ENCODE results near the gene KDM4B.

Gene KDM4B

GRCh38 chr19:5127717-5128116, 158.8 kb downstream of the KDM4B start:
- TF ChIP-seq CTCF (IDR thresholded peaks at IDR 0.05; ENCODE audit: insufficient read depth, low read length): no peak
- no peak for TF ChIP-seq SPI1 (IDR thresholded peaks at IDR 0.05; ENCODE audit: borderline replicate concordance, low read depth)
- TF ChIP-seq REST (IDR thresholded peaks at IDR 0.05; ENCODE audit: insufficient replicate concordance, low read depth): no peak
- TF ChIP-seq POLR2AphosphoS5 (IDR thresholded peaks at IDR 0.05; ENCODE audit: low read depth): no peak
- no peak for TF ChIP-seq GABPA (IDR thresholded peaks at IDR 0.05; ENCODE audit: low read depth)
- no peak for DNase-seq (ENCODE audit: low read depth in 1 of 2, low spot score in 1 of 2)
- Histone ChIP-seq H3K27ac (replicated peaks) (no peak overlapping the region), H3K27me3 (ENCODE audit: insufficient read depth, poor library complexity, severe bottlenecking) (no peaks in the 10 kb centered on the region), H3K4me3 (replicated peaks; ENCODE audit: insufficient read depth, low read length) (no peak overlapping the region)

- TF ChIP-seq REST (IDR thresholded peaks at IDR 0.05; ENCODE audit: insufficient replicate concordance, low read depth) (no peak), CTCF (IDR thresholded peaks at IDR 0.05; ENCODE audit: insufficient read depth, low read length) (no peak), GABPA (IDR thresholded peaks at IDR 0.05; ENCODE audit: low read depth) (no peak)
- H3K4me3 ChIP-seq (replicated peaks; ENCODE audit: insufficient read depth, low read length): no peak overlapping the region
- H3K27me3 ChIP-seq (ENCODE audit: insufficient read depth, poor library complexity, severe bottlenecking): no peaks in the 10 kb centered on the region
- no peak for DNase-seq (ENCODE audit: low read depth in 1 of 2, low spot score in 1 of 2)
- H3K27ac ChIP-seq (replicated peaks): no peak overlapping the region
These were observed 159.5 kb downstream of the KDM4B start for GRCh38 chr19:5128251-5128935.

- no peak for DNase-seq (ENCODE audit: low read depth in 1 of 2, low spot score in 1 of 2)
- H3K4me3 ChIP-seq (replicated peaks; ENCODE audit: insufficient read depth, low read length): no peak overlapping the region
- H3K27ac ChIP-seq (replicated peaks): no peak overlapping the region
- TF ChIP-seq GABPA (IDR thresholded peaks at IDR 0.05; ENCODE audit: low read depth): no peak
- no peak for TF ChIP-seq SPI1 (IDR thresholded peaks at IDR 0.05; ENCODE audit: borderline replicate concordance, low read depth)
- no peak for TF ChIP-seq REST (IDR thresholded peaks at IDR 0.05; ENCODE audit: insufficient replicate concordance, low read depth)
- TF ChIP-seq POLR2AphosphoS5 (IDR thresholded peaks at IDR 0.05; ENCODE audit: low read depth): no peak
- TF ChIP-seq CTCF (IDR thresholded peaks at IDR 0.05; ENCODE audit: insufficient read depth, low read length): no peak
- no peaks in the 10 kb centered on the region for H3K27me3 ChIP-seq (ENCODE audit: insufficient read depth, poor library complexity, severe bottlenecking)
These were observed 160.1 kb downstream of the KDM4B start for GRCh38 chr19:5128936-5129389.
